ENCODE results near the gene PRAMEF18. TPM values are rescaled to one million over a fixed set of nuclear protein-coding genes. Genes with fewer than 3 reads are reported as not detected.

Gene PRAMEF18, protein sequence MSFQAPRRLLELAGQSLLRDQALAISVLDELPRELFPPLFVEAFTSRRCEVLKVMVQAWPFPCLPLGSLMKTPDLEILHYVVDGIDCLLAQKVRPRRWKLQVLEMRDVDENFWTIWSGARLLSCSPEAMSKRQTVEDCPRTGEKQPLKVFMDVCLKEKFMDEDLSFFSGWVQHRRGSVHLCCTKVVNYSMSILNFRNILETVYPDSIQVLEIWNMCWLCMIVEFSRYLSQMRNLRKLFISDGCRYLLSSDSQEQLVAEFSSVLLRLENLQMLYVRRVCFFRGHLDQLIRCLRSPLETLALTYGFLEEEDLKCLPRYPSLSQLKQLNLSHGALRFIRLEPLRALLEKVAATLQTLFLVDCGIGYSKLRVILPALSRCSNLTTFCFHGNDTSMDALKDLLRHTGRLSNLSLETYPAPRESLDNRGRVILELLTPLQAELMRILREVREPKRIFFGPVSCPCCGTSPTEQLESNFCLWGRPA
- total RNA-seq (2022; extraction: Qiagen RNA extraction; ENCODE audit: low read depth), result not detected in 5 replicates

GRCh38 chr1:13225675-13226204 lies at the start of gene PRAMEF18:
PRAMEF18 (minus strand) TSS chr1:13226154; CDS start chr1:13226106, 48 bp downstream.

GRCh38 chr1:13253898-13254297 lies 27.9 kb upstream of the PRAMEF18 start, which contains the start of gene PRAMEF5:
PRAMEF5 (plus strand) TSS chr1:13254198; CDS start chr1:13259269, 5,071 bp downstream.

DNA sequence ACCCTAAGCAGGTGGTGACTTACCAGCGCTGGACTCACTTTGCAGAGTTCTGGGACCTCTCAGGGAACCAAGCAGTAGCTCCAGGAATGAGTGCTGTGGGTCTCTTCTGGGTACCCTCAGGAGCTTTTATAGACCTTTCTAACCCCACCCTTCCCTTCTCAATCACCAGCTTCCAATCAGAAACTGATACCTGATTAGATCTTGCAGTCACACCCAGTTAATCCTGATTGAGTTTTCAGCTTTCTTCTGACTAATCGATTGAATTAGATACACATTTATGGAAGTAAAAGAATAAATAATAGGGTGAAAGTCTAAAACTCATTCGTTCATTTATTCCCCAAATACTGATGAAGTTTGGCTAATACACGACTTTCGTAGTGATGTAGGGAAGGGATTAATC lies 24.6 kb downstream of the PRAMEF18 start, which contains the start of gene PRAMEF13:
Gene PRAMEF13 (minus strand): TSS at position 101 of the 400 bp plus-strand sequence. CDS start 1,820 bp downstream, outside the sequence.

Other genes starting within 250 kb of the PRAMEF18 start
- gene PRAMEF27, start 169.6 kb downstream of the PRAMEF18 start, total RNA-seq (2022; extraction: Qiagen RNA extraction; ENCODE audit: low read depth), result not detected in 5 replicates
- not detected in 5 replicates for gene HNRNPCL3, start 165.4 kb downstream of the PRAMEF18 start, total RNA-seq (2022; extraction: Qiagen RNA extraction; ENCODE audit: low read depth)
- not detected in 5 replicates for gene PRAMEF25, start 155.4 kb downstream of the PRAMEF18 start, total RNA-seq (2022; extraction: Qiagen RNA extraction; ENCODE audit: low read depth)
- gene HNRNPCL2, start 109.3 kb downstream of the PRAMEF18 start, total RNA-seq (2022; extraction: Qiagen RNA extraction; ENCODE audit: low read depth), result not detected in 5 replicates
- not detected in 5 replicates for gene PRAMEF26, start 70.1 kb downstream of the PRAMEF18 start, total RNA-seq (2022; extraction: Qiagen RNA extraction; ENCODE audit: low read depth)
- gene HNRNPCL4, start 60.5 kb downstream of the PRAMEF18 start, total RNA-seq (2022; extraction: Qiagen RNA extraction; ENCODE audit: low read depth), result not detected in 5 replicates
- gene PRAMEF9, start 54.3 kb downstream of the PRAMEF18 start, total RNA-seq (2022; extraction: Qiagen RNA extraction; ENCODE audit: low read depth), result not detected in 5 replicates
- not detected in 5 replicates for gene PRAMEF13, start 24.7 kb downstream of the PRAMEF18 start, total RNA-seq (2022; extraction: Qiagen RNA extraction; ENCODE audit: low read depth)
- gene PRAMEF5, start 28.0 kb upstream of the PRAMEF18 start, total RNA-seq (2022; extraction: Qiagen RNA extraction; ENCODE audit: low read depth), result not detected in 5 replicates
- 0.06 TPM in 1 of 5 replicates, not detected in the others for gene PRAMEF8, start 59.0 kb upstream of the PRAMEF18 start, total RNA-seq (2022; extraction: Qiagen RNA extraction; ENCODE audit: low read depth)
- not detected in 5 replicates for gene PRAMEF33, start 77.4 kb upstream of the PRAMEF18 start, total RNA-seq (2022; extraction: Qiagen RNA extraction; ENCODE audit: low read depth)
- not detected in 5 replicates for gene PRAMEF15, start 89.4 kb upstream of the PRAMEF18 start, total RNA-seq (2022; extraction: Qiagen RNA extraction; ENCODE audit: low read depth)
- not detected in 5 replicates for gene PRAMEF14, start 121.0 kb upstream of the PRAMEF18 start, total RNA-seq (2022; extraction: Qiagen RNA extraction; ENCODE audit: low read depth)
- not detected in 5 replicates for gene PRAMEF19, start 145.8 kb upstream of the PRAMEF18 start, total RNA-seq (2022; extraction: Qiagen RNA extraction; ENCODE audit: low read depth)
- not detected in 5 replicates for gene PRAMEF17, start 163.5 kb upstream of the PRAMEF18 start, total RNA-seq (2022; extraction: Qiagen RNA extraction; ENCODE audit: low read depth)
- gene PRAMEF20, start 184.3 kb upstream of the PRAMEF18 start, total RNA-seq (2022; extraction: Qiagen RNA extraction; ENCODE audit: low read depth), result not detected in 5 replicates